GM23338 (cell line): Measurements from ENCODE around the gene LRP10. TPM values are rescaled to one million over a fixed set of nuclear protein-coding genes. Genes with fewer than 3 reads are reported as not detected.

Experiments used
- ATAC-seq: fragments of 200-7000 bp; cut with Tn5 transposase; 3 replicates; pipeline ENCODE4 v1.9.1; 2020
- DNase-seq: peaks from one replicate; pipeline ENCODE4 v3.0.0-alpha.2; 2015; ENCODE audit warnings: low spot score
- H2AFZ ChIP-seq: fragments of 200-600 bp; sonication (generic); 2 replicates; pipeline ENCODE4 v1.8.0; 2016; ENCODE audit warnings: antibody characterized with exemption, mild to moderate bottlenecking, moderate library complexity
- H3F3A ChIP-seq: fragments of 200-600 bp; sonication (generic); replicated peaks from 2 replicates; pipeline ENCODE4 v1.8.0; 2017; ENCODE audit warnings: antibody characterized with exemption, mixed run types, low read depth
- H3K27ac ChIP-seq: fragments of 200-600 bp; sonication (generic); 2 replicates; pipeline ENCODE4 v1.6.1; 2016; ENCODE audit warnings: low read depth
- H3K27me3 ChIP-seq: fragments of 200-600 bp; sonication (generic); 2 replicates; pipeline ENCODE4 v1.8.0; 2016; ENCODE audit warnings: mild to moderate bottlenecking, mixed run types, moderate library complexity; ENCODE audit not compliant: insufficient read depth
- H3K36me3 ChIP-seq: fragments of 200-600 bp; sonication (generic); 2 replicates; pipeline ENCODE4 v1.8.0; 2016; ENCODE audit warnings: mild to moderate bottlenecking; ENCODE audit not compliant: insufficient read depth
- H3K4me1 ChIP-seq: fragments of 200-600 bp; sonication (generic); 2 replicates; pipeline ENCODE4 v1.8.0; 2016; ENCODE audit warnings: mild to moderate bottlenecking, moderate library complexity; ENCODE audit not compliant: insufficient read depth
- H3K4me2 ChIP-seq: fragments of 200-600 bp; sonication (generic); 2 replicates; pipeline ENCODE4 v1.7.1; 2017; ENCODE audit warnings: mixed run types
- H3K4me3 ChIP-seq: fragments of 200-600 bp; sonication (generic); 2 replicates; pipeline ENCODE4 v1.6.1; 2016; ENCODE audit warnings: mixed run types
- H3K79me2 ChIP-seq: fragments of 200-600 bp; sonication (generic); replicated peaks from 2 replicates; pipeline ENCODE4 v1.8.0; 2017; ENCODE audit warnings: mild to moderate bottlenecking; ENCODE audit not compliant: insufficient read depth
- H3K9me2 ChIP-seq: fragments of 200-600 bp; sonication (generic); 2 replicates; pipeline ENCODE4 v1.8.0; 2017; ENCODE audit not compliant: insufficient read depth
- H4K20me1 ChIP-seq: fragments of 200-600 bp; sonication (generic); replicated peaks from 2 replicates; pipeline ENCODE4 v1.8.0; 2017; ENCODE audit warnings: mild to moderate bottlenecking; ENCODE audit not compliant: insufficient read depth
- H3K27ac Mint-ChIP-seq: 2 replicates; pipeline ENCODE4 v1.8.0; 2020; ENCODE audit warnings: inconsistent platforms, mild to moderate bottlenecking, moderate library complexity, mixed read lengths
- H3K27me3 Mint-ChIP-seq: 3 replicates; pipeline ENCODE4 v1.8.0; 2022; ENCODE audit warnings: low read depth, mild to moderate bottlenecking, moderate library complexity, mixed read lengths, inconsistent platforms; ENCODE audit not compliant: insufficient read depth, poor library complexity
- H3K36me3 Mint-ChIP-seq: 3 replicates; pipeline ENCODE4 v1.8.0; 2021; ENCODE audit warnings: low read depth, mild to moderate bottlenecking, inconsistent platforms, moderate library complexity, mixed read lengths
- H3K4me1 Mint-ChIP-seq: 3 replicates; pipeline ENCODE4 v1.8.0; 2020; ENCODE audit warnings: mild to moderate bottlenecking, inconsistent platforms, mixed read lengths
- H3K4me3 Mint-ChIP-seq: 3 replicates; pipeline ENCODE4 v1.8.0; 2021; ENCODE audit warnings: moderate library complexity, mild to moderate bottlenecking, inconsistent platforms, mixed read lengths
- H3K9me3 Mint-ChIP-seq: 3 replicates; pipeline ENCODE4 v1.8.0; 2020; ENCODE audit warnings: moderate library complexity, mild to moderate bottlenecking, inconsistent platforms, mixed read lengths
- CREB1 ChIP-seq: fragments of 250-450 bp; sonication (Bioruptor Pico); IDR thresholded peaks from 2 replicates; pipeline ENCODE4 v1.5.0; 2020; ENCODE audit warnings: low read depth, mild to moderate bottlenecking, moderate library complexity
- EZH2 ChIP-seq: fragments of 200-600 bp; sonication (generic); IDR thresholded peaks from one replicate; pipeline ENCODE4 v1.8.0; 2017; ENCODE audit warnings: antibody characterized with exemption, mild to moderate bottlenecking, low read depth; ENCODE audit not compliant: unreplicated experiment
- EZH2phosphoT487 ChIP-seq: fragments of 200-600 bp; sonication (generic); IDR thresholded peaks from one replicate; pipeline ENCODE4 v1.8.1; 2018; ENCODE audit warnings: antibody characterized with exemption; ENCODE audit not compliant: unreplicated experiment
- JUNB ChIP-seq: IDR thresholded peaks from one replicate; pipeline ENCODE4 v1.6.1; 2016; ENCODE audit warnings: antibody characterized with exemption; ENCODE audit not compliant: unreplicated experiment
- NANOG ChIP-seq: IDR thresholded peaks from 2 replicates; pipeline ENCODE4 v1.6.1; 2016; ENCODE audit warnings: antibody characterized with exemption, borderline replicate concordance
- POLR2AphosphoS5 ChIP-seq: IDR thresholded peaks from 2 replicates; pipeline ENCODE4 v1.6.1; 2016; ENCODE audit warnings: antibody characterized with exemption, low read depth
- STAT1 ChIP-seq: IDR thresholded peaks from one replicate; pipeline ENCODE4 v1.6.1; 2016; ENCODE audit warnings: antibody characterized with exemption; ENCODE audit not compliant: unreplicated experiment
- ZNF114 ChIP-seq: fragments of 250-450 bp; sonication (Bioruptor Pico); IDR thresholded peaks from 2 replicates; pipeline ENCODE4 v1.5.0; 2020; ENCODE audit warnings: mild to moderate bottlenecking, moderate library complexity
- ZNF331 ChIP-seq: fragments of 250-450 bp; sonication (Bioruptor Pico); IDR thresholded peaks from 2 replicates; pipeline ENCODE4 v1.5.0; 2020; ENCODE audit warnings: low read depth, mild to moderate bottlenecking, moderate library complexity
- polyA plus RNA-seq: library from polyadenylated mRNA; unstranded; fragments of >200 nt; fragmentation: Nextera tagmentation; extraction: Ambion mirVana; gene quantifications from 2 replicates; pipeline ENCODE4 v1.2.1, GENCODE V29; 2016
- total RNA-seq: library from RNA; depleted of rRNA; stranded (reverse); fragments of >200 nt; shearing (Covaris generic); gene quantifications from 2 replicates; pipeline ENCODE4 v1.2.3, GENCODE V29; 2014
- TF ChIP-seq, protein P1 (sequence below): fragments of 250-450 bp; sonication (Bioruptor Pico); IDR thresholded peaks from 2 replicates; pipeline ENCODE4 v1.5.0; 2020; ENCODE audit warnings: mild to moderate bottlenecking, moderate library complexity
- TF ChIP-seq, protein P2 (sequence below), 2 experiments: fragments of 200-600 bp in 1 of 2; sonication (generic) in 1 of 2; conservative IDR thresholded peaks; 2 replicates each; pipeline versions ENCODE4 v1.5.1 to v1.6.1; 2016 to 2017; ENCODE audit warnings: antibody characterized with exemption in 2 of 2, low read depth in 2 of 2, mild to moderate bottlenecking in 2 of 2, moderate library complexity in 1 of 2
- TF ChIP-seq, protein P3 (sequence below): IDR thresholded peaks from one replicate; pipeline ENCODE4 v1.6.1; 2018; ENCODE audit warnings: antibody characterized with exemption; ENCODE audit not compliant: unreplicated experiment
- TF ChIP-seq, protein P4 (sequence below): IDR thresholded peaks from 2 replicates; pipeline ENCODE4 v1.6.1; 2016; ENCODE audit warnings: antibody characterized with exemption

The LRP10 gene
- total and polyA plus RNA-seq, 2 experiments from 2014 or later, result 6.4 to 18.1 TPM

DNA sequence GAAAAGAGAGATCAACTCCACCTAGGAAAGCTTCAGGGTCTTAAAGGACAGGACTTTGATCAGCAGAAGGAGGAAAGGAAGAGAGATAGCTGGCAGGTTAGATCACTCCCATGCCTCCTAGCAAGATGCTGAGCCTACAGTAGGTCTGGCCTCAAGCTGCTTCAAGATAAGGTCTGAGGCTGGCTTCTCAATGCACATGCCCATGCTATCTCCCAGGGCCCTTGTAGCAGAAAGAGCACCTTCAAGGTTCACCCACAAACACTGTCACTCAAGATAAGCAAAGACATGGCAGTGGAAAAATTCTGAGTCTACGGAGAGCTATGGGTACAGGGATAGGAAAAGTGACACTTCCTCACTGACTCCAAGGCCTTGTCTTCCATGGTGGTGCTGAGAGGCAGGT is 25.8 kb downstream of the LRP10 start:
- no peaks in the 10 kb centered on the region; the same call in none of the 2 replicates for H4K20me1 ChIP-seq
- H3K79me2 ChIP-seq, result no peaks in the 10 kb centered on the region
- peaks cover 8% of the 10 kb centered on the region for H3K4me1 Mint-ChIP-seq
- no peaks in the 10 kb centered on the region for H3K36me3 ChIP-seq
- H3F3A ChIP-seq, result peaks cover 13% of the 10 kb centered on the region
- peaks cover 21% of the 10 kb centered on the region for H3K36me3 Mint-ChIP-seq
- H3K9me3 Mint-ChIP-seq, result no peaks in the 10 kb centered on the region
- H3K4me1 ChIP-seq, result peaks cover 14% of the 10 kb centered on the region
- TF ChIP-seq, protein P1, sequence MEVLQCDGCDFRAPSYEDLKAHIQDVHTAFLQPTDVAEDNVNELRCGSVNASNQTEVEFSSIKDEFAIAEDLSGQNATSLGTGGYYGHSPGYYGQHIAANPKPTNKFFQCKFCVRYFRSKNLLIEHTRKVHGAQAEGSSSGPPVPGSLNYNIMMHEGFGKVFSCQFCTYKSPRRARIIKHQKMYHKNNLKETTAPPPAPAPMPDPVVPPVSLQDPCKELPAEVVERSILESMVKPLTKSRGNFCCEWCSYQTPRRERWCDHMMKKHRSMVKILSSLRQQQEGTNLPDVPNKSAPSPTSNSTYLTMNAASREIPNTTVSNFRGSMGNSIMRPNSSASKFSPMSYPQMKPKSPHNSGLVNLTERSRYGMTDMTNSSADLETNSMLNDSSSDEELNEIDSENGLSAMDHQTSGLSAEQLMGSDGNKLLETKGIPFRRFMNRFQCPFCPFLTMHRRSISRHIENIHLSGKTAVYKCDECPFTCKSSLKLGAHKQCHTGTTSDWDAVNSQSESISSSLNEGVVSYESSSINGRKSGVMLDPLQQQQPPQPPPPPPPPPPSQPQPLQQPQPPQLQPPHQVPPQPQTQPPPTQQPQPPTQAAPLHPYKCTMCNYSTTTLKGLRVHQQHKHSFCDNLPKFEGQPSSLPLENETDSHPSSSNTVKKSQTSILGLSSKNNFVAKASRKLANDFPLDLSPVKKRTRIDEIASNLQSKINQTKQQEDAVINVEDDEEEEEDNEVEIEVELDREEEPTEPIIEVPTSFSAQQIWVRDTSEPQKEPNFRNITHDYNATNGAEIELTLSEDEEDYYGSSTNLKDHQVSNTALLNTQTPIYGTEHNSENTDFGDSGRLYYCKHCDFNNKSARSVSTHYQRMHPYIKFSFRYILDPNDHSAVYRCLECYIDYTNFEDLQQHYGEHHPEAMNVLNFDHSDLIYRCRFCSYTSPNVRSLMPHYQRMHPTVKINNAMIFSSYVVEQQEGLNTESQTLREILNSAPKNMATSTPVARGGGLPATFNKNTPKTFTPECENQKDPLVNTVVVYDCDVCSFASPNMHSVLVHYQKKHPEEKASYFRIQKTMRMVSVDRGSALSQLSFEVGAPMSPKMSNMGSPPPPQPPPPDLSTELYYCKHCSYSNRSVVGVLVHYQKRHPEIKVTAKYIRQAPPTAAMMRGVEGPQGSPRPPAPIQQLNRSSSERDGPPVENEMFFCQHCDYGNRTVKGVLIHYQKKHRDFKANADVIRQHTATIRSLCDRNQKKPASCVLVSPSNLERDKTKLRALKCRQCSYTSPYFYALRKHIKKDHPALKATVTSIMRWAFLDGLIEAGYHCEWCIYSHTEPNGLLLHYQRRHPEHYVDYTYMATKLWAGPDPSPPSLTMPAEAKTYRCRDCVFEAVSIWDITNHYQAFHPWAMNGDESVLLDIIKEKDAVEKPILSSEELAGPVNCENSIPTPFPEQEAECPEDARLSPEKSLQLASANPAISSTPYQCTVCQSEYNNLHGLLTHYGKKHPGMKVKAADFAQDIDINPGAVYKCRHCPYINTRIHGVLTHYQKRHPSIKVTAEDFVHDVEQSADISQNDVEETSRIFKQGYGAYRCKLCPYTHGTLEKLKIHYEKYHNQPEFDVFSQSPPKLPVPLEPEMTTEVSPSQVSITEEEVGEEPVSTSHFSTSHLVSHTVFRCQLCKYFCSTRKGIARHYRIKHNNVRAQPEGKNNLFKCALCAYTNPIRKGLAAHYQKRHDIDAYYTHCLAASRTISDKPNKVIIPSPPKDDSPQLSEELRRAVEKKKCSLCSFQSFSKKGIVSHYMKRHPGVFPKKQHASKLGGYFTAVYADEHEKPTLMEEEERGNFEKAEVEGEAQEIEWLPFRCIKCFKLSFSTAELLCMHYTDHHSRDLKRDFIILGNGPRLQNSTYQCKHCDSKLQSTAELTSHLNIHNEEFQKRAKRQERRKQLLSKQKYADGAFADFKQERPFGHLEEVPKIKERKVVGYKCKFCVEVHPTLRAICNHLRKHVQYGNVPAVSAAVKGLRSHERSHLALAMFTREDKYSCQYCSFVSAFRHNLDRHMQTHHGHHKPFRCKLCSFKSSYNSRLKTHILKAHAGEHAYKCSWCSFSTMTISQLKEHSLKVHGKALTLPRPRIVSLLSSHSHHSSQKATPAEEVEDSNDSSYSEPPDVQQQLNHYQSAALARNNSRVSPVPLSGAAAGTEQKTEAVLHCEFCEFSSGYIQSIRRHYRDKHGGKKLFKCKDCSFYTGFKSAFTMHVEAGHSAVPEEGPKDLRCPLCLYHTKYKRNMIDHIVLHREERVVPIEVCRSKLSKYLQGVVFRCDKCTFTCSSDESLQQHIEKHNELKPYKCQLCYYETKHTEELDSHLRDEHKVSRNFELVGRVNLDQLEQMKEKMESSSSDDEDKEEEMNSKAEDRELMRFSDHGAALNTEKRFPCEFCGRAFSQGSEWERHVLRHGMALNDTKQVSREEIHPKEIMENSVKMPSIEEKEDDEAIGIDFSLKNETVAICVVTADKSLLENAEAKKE (CRISPR knock-in tag), result no peak
- no peak for TF ChIP-seq ZNF331 (CRISPR knock-in tag)
- TF ChIP-seq POLR2AphosphoS5, result no peak
- TF ChIP-seq, protein P2, sequence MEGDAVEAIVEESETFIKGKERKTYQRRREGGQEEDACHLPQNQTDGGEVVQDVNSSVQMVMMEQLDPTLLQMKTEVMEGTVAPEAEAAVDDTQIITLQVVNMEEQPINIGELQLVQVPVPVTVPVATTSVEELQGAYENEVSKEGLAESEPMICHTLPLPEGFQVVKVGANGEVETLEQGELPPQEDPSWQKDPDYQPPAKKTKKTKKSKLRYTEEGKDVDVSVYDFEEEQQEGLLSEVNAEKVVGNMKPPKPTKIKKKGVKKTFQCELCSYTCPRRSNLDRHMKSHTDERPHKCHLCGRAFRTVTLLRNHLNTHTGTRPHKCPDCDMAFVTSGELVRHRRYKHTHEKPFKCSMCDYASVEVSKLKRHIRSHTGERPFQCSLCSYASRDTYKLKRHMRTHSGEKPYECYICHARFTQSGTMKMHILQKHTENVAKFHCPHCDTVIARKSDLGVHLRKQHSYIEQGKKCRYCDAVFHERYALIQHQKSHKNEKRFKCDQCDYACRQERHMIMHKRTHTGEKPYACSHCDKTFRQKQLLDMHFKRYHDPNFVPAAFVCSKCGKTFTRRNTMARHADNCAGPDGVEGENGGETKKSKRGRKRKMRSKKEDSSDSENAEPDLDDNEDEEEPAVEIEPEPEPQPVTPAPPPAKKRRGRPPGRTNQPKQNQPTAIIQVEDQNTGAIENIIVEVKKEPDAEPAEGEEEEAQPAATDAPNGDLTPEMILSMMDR (conservative IDR thresholded peaks at IDR 0.05; ENCODE audit: low read depth in 2 of 2), result no peak
- TF ChIP-seq CREB1 (CRISPR knock-in tag), result no peak
- no peak for TF ChIP-seq EZH2phosphoT487
- TF ChIP-seq, protein P3, sequence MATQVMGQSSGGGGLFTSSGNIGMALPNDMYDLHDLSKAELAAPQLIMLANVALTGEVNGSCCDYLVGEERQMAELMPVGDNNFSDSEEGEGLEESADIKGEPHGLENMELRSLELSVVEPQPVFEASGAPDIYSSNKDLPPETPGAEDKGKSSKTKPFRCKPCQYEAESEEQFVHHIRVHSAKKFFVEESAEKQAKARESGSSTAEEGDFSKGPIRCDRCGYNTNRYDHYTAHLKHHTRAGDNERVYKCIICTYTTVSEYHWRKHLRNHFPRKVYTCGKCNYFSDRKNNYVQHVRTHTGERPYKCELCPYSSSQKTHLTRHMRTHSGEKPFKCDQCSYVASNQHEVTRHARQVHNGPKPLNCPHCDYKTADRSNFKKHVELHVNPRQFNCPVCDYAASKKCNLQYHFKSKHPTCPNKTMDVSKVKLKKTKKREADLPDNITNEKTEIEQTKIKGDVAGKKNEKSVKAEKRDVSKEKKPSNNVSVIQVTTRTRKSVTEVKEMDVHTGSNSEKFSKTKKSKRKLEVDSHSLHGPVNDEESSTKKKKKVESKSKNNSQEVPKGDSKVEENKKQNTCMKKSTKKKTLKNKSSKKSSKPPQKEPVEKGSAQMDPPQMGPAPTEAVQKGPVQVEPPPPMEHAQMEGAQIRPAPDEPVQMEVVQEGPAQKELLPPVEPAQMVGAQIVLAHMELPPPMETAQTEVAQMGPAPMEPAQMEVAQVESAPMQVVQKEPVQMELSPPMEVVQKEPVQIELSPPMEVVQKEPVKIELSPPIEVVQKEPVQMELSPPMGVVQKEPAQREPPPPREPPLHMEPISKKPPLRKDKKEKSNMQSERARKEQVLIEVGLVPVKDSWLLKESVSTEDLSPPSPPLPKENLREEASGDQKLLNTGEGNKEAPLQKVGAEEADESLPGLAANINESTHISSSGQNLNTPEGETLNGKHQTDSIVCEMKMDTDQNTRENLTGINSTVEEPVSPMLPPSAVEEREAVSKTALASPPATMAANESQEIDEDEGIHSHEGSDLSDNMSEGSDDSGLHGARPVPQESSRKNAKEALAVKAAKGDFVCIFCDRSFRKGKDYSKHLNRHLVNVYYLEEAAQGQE, result no peak
- no peak for TF ChIP-seq ZNF114 (CRISPR knock-in tag)
- no peak for TF ChIP-seq NANOG
- no peak for TF ChIP-seq EZH2
- no peak for TF ChIP-seq JUNB
- TF ChIP-seq, protein P4, sequence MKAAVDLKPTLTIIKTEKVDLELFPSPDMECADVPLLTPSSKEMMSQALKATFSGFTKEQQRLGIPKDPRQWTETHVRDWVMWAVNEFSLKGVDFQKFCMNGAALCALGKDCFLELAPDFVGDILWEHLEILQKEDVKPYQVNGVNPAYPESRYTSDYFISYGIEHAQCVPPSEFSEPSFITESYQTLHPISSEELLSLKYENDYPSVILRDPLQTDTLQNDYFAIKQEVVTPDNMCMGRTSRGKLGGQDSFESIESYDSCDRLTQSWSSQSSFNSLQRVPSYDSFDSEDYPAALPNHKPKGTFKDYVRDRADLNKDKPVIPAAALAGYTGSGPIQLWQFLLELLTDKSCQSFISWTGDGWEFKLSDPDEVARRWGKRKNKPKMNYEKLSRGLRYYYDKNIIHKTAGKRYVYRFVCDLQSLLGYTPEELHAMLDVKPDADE, result no peak
- no peak for TF ChIP-seq STAT1
- no peak overlapping the region for H2AFZ ChIP-seq
- H3K4me3 ChIP-seq, result no peak overlapping the region
- DNase-seq, result no peak
- no peaks in the 10 kb centered on the region for H3K9me2 ChIP-seq
- peaks cover 41% of the 10 kb centered on the region for H3K27me3 ChIP-seq
- H3K27me3 Mint-ChIP-seq, result peaks cover 22% of the 10 kb centered on the region
- ATAC-seq, result no peak
- H3K4me3 Mint-ChIP-seq, result no peak overlapping the region
- no peak overlapping the region for H3K27ac ChIP-seq
- H3K27ac Mint-ChIP-seq, result no peak overlapping the region
- no peak overlapping the region for H3K4me2 ChIP-seq
